ENCODE data around the gene DGCR2. TPM values are rescaled to one million over a fixed set of nuclear protein-coding genes. Genes with fewer than 3 reads are reported as not detected.

The DGCR2 gene
- polyA plus RNA-seq, 1 donor (not counting 4 experiments of a cell fraction or from before 2014, with no cell fraction given): 23.2 TPM

- FAIRE-seq (no peak), DNase-seq (ENCODE audit: low read depth, low spot score) (no peak)
- no peak overlapping the region for H3K4me3 ChIP-seq (ENCODE audit: control insufficient read depth in 2 of 3, extremely low read depth in 1 of 3, insufficient read depth in 2 of 3, low read depth in 1 of 3, low read length in 3 of 3)
- no peaks in the 10 kb centered on the region for H3K9me3 ChIP-seq (ENCODE audit: control insufficient read depth, low read depth, low read length)
- H3K4me2 ChIP-seq (ENCODE audit: control insufficient read depth, extremely low read depth, insufficient read depth, low read depth, low read length): no peak overlapping the region
- H3K27ac ChIP-seq (ENCODE audit: control insufficient read depth, insufficient read depth, low read length): no peak overlapping the region
- H3K36me3 ChIP-seq (ENCODE audit: control insufficient read depth in 2 of 2, extremely low read depth in 1 of 2, insufficient read depth in 2 of 2, low read length in 2 of 2): peaks cover 44 to 45% of the 10 kb centered on the region in 2 experiments
- H2AFZ ChIP-seq (ENCODE audit: control insufficient read depth, low read length): no peak overlapping the region
- no peaks in the 10 kb centered on the region for H4K20me1 ChIP-seq (ENCODE audit: control insufficient read depth, extremely low read depth, insufficient read depth, low read length)
- dilution Hi-C loops (cut with MboI; ENCODE audit: extremely low pct_ligation_motif_present, low sequenced_read_pairs): no loop called here
- H3K27me3 ChIP-seq (ENCODE audit: control insufficient read depth, extremely low read depth, insufficient read depth, low read length): no peaks in the 10 kb centered on the region
- H3K9ac ChIP-seq (ENCODE audit: control insufficient read depth, extremely low read depth, insufficient read depth, low read length): no peak overlapping the region
- no peak for TF ChIP-seq EZH2 (IDR thresholded peaks at IDR 0.05; ENCODE audit: low read length)
- TF ChIP-seq CTCF (optimal IDR thresholded peaks at IDR 0.05 in 1 of 3, IDR thresholded peaks at IDR 0.05 in 1 of 3, conservative IDR thresholded peaks at IDR 0.05 in 1 of 3; ENCODE audit: extremely low read depth in 1 of 3, insufficient read depth in 2 of 3, low read length in 3 of 3): no peak
- no peaks in the 10 kb centered on the region for H3K79me2 ChIP-seq (ENCODE audit: control insufficient read depth, insufficient read depth, low read length)
- H3K4me1 ChIP-seq (ENCODE audit: control insufficient read depth, extremely low read depth, insufficient read depth, low read length): peaks cover 20% of the 10 kb centered on the region
- peaks cover 3% of the 10 kb centered on the region for H3K9me1 ChIP-seq (ENCODE audit: control insufficient read depth, extremely low read depth, insufficient read depth, low read length)
These were observed 59.9 kb downstream of the DGCR2 start for GRCh38 chr22:19062139-19062942.

GRCh38 chr22:19061471-19062138 lies 60.6 kb downstream of the DGCR2 start:
- no peak overlapping the region for H3K9ac ChIP-seq (ENCODE audit: control insufficient read depth, extremely low read depth, insufficient read depth, low read length)
- H3K4me2 ChIP-seq (ENCODE audit: control insufficient read depth, extremely low read depth, insufficient read depth, low read depth, low read length): no peak overlapping the region
- no peak overlapping the region for H3K4me3 ChIP-seq (ENCODE audit: control insufficient read depth in 2 of 3, extremely low read depth in 1 of 3, insufficient read depth in 2 of 3, low read depth in 1 of 3, low read length in 3 of 3)
- FAIRE-seq: no peak
- H3K9me1 ChIP-seq (ENCODE audit: control insufficient read depth, extremely low read depth, insufficient read depth, low read length): peaks cover 3% of the 10 kb centered on the region
- no peaks in the 10 kb centered on the region for H3K79me2 ChIP-seq (ENCODE audit: control insufficient read depth, insufficient read depth, low read length)
- H2AFZ ChIP-seq (ENCODE audit: control insufficient read depth, low read length): no peak overlapping the region
- no peaks in the 10 kb centered on the region for H3K9me3 ChIP-seq (ENCODE audit: control insufficient read depth, low read depth, low read length)
- peaks cover 14% of the 10 kb centered on the region for H3K4me1 ChIP-seq (ENCODE audit: control insufficient read depth, extremely low read depth, insufficient read depth, low read length)
- TF ChIP-seq EZH2 (IDR thresholded peaks at IDR 0.05; ENCODE audit: low read length): no peak
- no peak for TF ChIP-seq CTCF (optimal IDR thresholded peaks at IDR 0.05 in 1 of 3, IDR thresholded peaks at IDR 0.05 in 1 of 3, conservative IDR thresholded peaks at IDR 0.05 in 1 of 3; ENCODE audit: extremely low read depth in 1 of 3, insufficient read depth in 2 of 3, low read length in 3 of 3)
- no peaks in the 10 kb centered on the region for H3K27me3 ChIP-seq (ENCODE audit: control insufficient read depth, extremely low read depth, insufficient read depth, low read length)
- dilution Hi-C loops (cut with MboI; ENCODE audit: extremely low pct_ligation_motif_present, low sequenced_read_pairs): no loop called here
- H3K36me3 ChIP-seq (ENCODE audit: control insufficient read depth in 2 of 2, extremely low read depth in 1 of 2, insufficient read depth in 2 of 2, low read length in 2 of 2): peaks cover 46 to 47% of the 10 kb centered on the region in 2 experiments
- no peak for DNase-seq (ENCODE audit: low read depth, low spot score)
- no peaks in the 10 kb centered on the region for H4K20me1 ChIP-seq (ENCODE audit: control insufficient read depth, extremely low read depth, insufficient read depth, low read length)
- no peak overlapping the region for H3K27ac ChIP-seq (ENCODE audit: control insufficient read depth, insufficient read depth, low read length)
